HG03378 (cell line): ENCODE results near the gene STARD8.
"Not testable (repeated sequence)": the region's sequence is repeated elsewhere in the genome, so short reads cannot be mapped to it uniquely, and the experiment has no call there.

Experiments
- ATAC-seq: cut with Tn5 transposase; IDR thresholded peaks from one replicate; pipeline ENCODE4 v1.9.1; 2021; ENCODE audit warnings: mild to moderate bottlenecking, moderate library complexity; ENCODE audit not compliant: unreplicated experiment

STARD8 gene, protein sequence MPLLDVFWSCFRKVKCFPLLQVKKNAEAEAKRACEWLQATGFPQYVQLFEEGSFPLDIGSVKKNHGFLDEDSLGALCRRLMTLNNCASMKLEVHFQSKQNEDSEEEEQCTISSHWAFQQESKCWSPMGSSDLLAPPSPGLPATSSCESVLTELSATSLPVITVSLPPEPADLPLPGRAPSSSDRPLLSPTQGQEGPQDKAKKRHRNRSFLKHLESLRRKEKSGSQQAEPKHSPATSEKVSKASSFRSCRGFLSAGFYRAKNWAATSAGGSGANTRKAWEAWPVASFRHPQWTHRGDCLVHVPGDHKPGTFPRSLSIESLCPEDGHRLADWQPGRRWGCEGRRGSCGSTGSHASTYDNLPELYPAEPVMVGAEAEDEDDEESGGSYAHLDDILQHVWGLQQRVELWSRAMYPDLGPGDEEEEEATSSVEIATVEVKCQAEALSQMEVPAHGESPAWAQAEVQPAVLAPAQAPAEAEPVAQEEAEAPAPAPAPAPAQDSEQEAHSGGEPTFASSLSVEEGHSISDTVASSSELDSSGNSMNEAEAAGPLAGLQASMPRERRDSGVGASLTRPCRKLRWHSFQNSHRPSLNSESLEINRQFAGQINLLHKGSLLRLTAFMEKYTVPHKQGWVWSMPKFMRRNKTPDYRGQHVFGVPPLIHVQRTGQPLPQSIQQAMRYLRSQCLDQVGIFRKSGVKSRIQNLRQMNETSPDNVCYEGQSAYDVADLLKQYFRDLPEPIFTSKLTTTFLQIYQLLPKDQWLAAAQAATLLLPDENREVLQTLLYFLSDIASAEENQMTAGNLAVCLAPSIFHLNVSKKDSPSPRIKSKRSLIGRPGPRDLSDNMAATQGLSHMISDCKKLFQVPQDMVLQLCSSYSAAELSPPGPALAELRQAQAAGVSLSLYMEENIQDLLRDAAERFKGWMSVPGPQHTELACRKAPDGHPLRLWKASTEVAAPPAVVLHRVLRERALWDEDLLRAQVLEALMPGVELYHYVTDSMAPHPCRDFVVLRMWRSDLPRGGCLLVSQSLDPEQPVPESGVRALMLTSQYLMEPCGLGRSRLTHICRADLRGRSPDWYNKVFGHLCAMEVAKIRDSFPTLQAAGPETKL

DNA sequence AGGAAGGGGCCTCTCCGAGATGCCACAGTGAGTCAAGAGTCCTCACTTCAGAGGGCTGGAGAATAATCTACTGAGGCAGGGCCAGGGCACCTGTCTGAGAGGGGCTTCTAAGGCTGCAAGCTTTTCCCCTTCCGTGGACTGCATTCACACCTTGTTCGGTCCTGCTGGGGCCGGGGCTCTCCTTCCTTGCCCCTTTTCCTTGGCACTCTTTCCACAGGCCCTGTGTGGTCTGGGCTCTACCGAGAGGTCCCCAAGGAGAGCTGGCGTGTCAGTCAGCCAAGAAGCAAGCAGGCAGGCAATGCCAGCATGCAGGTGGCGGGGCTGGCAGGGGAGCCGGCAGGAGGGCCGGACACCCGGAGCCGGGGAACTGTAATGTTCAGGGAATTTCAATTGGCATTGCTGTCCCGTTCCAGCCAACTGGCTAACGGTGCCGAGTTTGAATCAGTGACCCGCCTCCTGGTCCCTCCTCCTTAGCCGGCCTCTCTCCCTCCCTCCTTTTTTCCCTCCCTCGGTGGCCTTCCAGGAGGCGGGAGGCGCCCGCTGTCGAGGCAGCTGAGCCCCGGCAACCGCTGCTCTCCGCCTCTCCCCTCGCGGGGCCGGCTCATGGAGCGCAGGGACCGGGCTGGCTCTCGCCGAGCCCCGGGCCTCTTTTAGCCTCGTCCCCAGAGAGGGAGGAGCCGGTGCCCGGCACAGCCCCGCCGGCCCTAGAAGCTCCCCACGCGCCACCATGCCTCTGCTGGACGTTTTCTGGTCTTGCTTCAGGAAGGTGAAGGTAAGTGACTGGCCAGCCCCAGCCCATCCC is at the start of gene STARD8:
Gene STARD8 (plus strand): TSS at position 511 of the 802 bp plus-strand sequence. CDS start 217 bp downstream, at position 728.
- no peak for ATAC-seq

DNA sequence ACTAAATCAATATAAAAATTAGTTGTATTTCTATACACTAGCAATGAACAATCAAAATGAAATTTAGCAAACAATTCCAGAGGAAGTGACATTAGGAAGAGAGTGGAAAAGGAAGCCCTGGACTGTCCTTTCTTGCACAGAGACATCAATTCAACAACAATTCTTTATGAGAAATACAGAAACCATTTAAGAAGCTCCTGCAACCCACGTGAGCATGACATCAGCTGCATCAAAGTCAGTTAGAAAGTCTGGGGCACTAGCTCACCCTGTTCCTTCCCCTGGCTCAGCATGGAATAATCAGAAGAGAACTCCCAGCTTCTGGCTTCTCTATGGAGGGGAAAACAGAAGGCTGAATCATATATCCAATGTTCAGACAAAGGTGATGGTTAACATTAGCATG is 48.6 kb upstream of the STARD8 start:
- ATAC-seq, result no peak

DNA sequence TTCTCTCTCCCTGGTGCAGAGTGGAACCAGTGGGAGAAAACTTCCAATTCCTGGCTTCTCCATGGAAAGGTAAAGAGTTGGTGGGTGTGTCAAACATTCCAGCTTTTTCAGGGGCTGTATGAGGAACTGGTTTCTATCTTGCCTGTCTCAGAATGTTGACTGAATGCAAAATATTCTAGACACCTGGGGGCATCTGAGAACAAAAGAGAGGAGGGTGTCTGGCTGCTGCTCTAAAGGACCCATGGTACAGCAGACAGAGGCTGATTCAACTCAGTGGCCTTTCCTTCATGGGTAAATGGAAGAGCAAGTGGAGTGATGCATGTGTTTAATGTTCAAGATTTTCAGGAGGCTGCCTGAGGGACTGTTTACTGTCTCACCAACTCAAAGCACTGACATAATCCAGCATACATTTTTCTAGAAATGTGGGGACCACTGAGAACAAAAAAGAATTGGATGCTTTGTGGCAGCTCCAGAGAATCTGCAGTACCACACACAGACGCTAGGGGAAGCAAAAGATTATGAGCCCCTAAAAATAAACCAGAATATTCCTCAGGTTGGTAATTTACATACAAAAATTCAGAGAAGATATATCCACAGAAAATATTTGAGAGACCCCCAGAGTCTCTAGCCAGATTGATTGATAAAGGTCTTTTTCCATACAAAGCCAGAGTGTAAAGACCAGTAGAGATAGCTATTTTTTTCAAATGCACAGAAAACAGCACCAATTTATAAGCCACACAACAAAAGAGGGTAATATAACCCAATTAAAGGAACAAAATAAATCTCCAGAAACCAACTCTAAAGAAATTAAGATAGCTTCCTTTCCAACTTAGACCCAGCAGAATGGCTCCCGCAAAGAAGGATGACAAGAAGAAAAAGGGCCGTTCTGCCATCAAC is 48.0 kb upstream of the STARD8 start:
- no peak for ATAC-seq

DNA sequence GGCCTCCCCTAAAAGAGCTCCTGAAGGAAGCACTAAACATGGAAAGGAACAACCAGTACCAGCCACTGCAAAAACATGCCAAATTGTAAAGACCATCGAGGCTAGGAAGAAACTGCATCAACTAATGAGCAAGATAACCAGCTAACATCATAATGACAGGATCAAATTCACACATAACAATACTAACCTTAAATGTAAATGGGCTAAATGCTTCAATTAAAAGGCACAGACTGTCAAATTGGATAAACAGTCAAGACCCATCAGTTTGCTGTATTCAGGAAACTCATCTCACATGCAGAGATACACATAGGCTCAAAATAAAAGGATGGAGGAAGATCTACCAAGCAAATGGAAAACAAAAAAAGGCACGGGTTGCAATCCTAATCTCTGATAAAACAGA is 43.2 kb upstream of the STARD8 start:
- ATAC-seq, result not testable (repeated sequence)

DNA sequence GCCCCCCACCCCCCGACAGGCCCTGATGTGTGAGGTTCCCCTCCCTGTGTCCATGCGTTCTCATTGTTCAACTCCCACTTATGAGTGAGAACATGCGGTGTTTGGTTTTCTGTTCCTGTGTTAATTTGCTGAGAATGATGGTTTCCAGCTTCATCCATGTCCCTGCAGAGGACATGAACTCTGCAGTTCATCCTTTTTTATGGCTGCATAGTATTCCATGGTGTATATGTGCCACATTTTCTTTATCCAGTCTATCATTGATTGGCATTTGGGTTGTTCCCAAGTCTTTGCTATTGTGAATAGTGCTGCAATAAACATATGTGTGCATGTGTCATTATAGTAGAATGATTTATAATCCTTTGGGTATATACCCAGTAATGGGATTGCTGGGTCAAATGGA is 32.7 kb upstream of the STARD8 start:
- not testable (repeated sequence) for ATAC-seq

DNA sequence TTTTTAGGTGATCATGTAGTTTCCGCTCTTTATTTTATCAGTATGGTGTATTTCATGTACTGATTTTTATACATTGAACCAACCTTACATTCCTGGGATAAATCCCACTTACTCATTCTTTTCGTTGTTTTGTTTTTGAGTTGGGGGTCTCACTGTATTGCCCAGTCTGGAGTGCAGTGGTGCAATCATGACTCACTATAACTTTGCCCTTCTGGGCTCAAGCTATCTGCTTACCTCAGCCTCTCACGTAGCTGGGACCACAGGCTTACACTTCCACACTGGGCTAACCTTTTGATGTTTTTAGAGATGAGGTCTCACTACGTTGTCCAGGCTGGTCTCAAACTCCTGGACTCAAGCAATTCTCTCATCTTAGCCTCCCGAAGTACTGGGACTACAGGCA is 19.5 kb upstream of the STARD8 start:
- ATAC-seq, result no peak

DNA sequence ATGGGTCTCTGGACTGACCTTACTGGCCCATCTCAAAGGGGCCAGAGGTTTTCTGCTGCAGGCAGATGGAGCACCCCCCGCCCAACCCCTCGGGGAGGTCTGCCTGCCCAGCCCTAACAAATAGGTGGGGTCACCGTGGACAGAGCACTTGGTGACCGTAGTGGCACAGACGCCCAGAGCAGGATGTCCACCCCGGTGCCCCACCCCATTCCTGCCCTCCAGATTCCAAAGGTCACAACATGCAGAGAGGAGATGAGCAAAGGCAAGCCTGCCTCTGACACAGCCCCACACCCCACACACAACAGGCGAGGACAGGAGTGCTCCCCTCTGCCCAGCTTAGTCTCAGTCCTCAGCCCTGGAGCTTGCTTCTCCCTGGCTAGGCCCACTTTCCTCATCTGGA is 17.5 kb upstream of the STARD8 start:
- not testable (repeated sequence) for ATAC-seq

DNA sequence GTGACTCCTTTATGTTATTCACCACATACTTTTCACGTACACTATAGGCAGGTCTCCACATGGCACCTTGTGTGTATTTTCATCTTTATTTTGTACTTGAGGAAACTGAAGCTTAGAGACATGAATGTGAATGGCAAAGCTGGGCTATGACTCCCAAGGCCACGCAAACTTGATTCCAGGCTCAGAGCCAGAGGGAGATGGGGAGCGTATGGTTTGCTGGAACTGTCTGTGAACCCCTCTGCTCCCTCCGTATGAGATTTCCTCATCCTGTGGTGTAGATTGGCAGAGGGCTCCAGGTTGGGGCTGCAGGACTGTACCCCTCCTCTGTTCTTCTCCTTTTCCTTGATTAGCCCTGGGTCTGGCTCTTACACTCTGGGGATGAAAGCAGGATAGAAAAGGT is 16.1 kb upstream of the STARD8 start:
- ATAC-seq, result no peak

DNA sequence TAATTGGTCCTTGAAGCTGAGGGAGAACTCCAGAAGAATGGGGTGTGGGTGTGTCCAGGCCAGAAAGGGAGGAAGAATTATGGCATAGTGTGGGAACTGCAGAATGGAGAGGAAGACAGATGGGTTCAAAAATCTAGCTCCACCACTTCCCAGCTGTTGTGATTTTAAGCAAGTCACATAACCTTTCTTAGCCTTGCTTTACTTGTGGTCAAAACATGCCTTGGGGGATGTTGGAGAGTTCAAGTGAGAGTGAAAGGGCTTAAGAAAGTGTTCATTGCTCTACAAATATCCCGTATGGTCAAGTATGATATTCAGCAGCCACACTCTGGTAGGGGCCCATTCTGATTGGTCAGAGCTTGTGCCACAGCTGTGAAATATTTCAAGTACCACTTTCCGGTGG is 15.0 kb upstream of the STARD8 start:
- ATAC-seq, result no peak

DNA sequence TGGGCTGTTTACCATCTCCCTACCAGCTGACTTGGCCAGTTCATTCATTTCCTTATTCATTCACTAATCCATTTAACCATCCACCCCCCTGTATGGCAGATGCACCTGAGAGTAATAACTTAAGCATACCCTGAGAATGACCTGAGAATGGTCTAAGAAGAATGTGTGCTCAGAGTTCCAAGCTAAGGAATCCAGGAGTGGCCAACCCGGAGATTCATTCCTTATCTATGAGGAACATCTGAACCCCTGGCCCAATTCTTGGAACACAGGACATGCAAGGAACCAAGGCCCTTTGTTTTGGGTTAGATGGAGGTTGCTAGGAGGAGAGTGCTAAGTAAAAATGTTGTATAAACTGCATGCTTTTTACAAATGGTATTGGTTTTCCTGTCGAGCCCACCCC is 13.5 kb upstream of the STARD8 start:
- no peak for ATAC-seq

DNA sequence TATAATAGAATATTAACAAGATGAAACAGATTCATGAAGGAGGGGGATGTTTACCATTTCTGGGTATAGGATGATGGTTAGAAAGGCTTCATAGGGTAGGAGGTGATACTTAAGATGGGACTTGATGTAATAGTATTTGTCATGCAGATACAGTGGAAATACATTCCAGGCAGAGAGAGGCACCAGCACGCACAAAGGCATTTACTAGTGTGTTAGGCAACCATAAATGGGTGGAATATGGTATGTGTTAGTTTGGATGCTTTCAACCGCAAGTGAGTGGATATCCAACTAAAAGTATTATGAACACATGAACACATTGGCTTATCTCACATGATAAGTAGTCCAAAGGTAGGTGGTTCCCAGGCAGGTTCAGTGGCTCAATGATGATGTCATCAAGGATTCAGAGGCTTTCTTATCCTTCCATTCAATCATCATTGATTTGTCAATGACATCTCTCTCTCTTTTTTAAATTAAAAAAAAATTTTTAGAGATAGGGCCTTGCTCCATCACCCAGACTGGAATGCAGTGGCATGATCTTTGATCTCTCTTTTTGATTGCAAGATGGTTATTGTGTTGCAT is 12.7 kb upstream of the STARD8 start:
- ATAC-seq, result no peak

DNA sequence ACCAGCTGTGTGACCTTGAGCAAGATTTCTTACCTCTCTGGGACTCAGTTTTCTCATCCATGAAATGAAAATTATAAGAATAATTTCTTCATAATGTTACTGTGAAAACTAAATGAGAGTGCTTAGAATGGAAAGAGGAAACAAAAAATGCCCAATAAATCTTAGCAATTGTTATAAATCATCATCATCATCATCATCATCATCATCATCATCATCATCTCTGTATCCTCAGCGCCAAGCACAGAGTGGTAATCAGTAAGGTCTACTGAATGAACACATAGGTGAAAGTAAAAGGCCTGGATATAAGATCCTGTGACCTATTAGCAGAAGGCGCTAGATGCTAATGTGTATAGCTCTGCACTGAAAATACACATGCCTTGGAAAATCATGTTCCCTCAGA is 6.8 kb upstream of the STARD8 start:
- no peak for ATAC-seq

DNA sequence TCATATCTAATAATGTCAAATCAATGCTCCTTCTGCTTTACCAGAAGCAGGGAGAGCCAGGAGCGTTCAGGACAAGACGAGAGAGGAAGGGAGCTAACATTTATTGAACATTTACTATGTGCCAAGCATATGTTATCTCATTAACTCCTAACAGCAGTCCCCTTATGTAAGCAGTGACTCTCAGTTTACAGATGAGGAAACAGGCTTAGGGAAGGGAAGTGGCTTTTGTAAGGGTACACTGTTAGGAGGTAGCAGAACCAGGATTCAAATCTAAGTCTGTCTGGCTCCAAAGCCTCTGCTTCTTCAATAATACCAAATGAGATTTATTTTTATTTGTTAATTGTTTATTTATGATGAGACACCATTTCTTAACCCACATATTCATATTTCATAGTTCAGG is 2.6 kb upstream of the STARD8 start:
- ATAC-seq, result no peak

DNA sequence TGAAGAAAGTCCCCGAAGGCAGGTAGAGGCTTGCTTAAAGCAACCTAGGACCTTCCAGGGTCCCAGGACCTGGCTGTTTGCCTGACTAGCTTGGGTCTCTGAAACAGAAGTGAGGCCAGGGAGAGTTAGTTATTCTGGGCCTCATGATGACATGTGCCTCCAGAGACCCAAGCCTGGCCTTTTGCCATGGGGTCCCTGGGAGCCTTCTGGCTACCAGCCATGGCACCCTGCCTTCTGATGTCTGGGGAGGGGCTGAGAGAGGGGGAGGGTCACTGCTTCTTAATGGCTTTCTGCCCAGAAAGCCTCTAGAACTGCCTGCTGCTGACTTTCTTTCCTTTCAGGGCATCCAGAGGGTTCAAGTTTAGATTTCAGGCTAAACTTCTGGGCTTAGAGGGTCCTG is 1.0 kb upstream of the STARD8 start:
- ATAC-seq, result no peak

DNA sequence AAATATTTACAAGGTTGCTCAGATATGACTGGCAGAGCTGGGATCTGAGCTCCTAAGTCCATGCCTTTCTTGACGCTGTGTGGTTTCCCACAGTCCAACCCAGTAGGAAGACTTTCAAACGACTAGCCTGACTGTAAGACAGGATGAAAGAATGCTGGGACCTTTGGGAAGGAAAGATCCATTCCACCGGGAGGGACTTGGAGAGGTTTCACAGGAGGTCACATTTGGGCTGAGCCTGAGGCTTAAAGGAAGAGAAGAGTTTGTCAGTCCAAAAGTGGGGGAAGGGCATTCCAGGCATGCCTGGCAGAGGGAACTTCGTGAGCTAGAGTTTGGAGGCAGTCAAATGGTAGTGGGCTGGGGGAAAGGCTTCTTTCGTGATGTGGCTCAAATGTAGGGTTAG is 1.5 kb downstream of the STARD8 start:
- no peak for ATAC-seq

DNA sequence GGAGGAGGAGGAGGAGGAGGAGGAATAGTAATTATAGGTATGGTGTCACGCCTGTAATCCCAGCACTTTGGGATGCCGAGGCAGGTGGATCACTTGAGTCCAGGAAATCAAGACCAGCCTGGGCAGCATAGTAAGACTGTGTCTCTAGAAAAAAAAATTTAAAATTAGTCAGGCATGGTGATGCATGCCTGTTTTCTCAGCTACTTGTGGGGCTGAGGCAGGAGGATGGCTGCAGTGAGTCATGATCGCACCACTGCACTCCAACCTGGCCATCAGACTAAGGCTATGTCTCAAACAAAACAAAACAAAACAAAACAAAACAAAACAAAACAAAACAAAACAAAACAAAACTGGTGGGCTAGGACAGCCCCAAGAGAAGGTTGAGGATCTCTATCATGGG is 3.0 kb downstream of the STARD8 start:
- no peak for ATAC-seq

DNA sequence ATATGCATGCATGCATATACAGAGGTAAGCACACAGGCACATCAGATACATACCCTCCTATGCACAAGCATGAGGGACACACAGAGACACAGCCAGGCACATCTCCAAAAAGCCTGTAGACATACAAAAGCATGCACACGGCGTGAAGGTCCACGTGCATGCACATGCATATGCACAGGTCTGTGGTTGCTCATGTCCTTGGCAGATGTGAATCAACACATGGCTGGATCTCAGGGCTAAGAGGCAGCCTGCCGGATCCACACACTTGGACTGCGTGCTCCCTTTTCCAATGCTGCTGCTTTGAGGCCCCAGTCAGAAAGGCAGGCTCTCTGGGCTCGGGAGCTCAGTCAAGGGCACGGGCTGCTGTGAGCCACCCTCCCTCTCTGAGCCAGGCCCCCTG is 3.6 kb downstream of the STARD8 start:
- ATAC-seq, result no peak

DNA sequence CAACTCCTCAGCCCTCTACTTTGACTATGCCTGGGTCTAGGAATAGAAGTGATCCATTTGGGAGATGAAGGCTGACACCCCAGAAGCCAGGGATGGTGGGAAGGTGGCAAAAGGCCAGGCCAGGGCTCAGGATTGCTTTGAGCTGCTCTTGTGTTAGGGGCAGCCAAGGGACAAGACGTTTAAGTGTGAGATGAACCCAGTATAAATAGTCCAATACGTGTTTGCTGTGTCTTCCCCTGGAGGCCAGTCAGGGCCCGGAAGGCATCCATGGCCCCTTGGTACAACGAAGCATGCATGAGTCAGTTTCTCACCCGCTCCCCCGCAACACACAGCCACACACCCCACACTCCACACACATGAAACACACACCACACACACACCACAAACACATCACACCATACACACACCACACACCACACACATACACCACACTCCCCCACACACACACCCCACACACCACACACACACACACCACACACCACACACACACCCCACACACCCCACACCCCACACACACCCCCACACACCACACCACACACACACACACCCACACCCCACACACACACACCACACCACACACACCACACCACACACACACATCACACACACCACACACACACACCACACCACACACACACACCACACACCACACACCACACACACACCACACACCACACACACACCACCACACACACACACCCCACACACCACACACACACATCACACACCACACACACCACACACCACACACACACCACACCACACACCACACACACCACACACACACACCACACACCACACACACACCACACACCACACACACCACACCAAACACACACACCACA is 5.1 kb downstream of the STARD8 start:
- ATAC-seq, result no peak

DNA sequence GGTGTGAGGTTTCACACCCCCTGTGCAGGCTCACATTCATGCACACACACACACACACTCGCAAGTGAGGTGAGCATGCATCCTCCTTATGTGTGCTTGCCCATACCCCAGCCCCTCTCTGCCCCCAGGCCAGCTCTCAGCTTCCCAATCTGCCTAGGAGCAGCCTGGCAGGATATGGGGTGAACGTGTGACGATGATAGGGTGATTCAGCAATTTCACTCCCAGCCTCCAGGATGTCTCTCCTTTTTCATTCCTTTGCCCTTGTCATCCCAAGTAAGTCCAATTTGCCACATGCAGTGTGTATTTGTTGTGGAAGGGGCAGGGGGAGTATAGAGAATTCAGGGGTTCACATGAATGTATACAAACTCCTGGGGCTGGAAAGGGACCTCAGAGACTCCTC is 7.2 kb downstream of the STARD8 start:
- no peak for ATAC-seq
